Endothelial cell (in vitro differentiated cells): Measurements from ENCODE around the gene PHOSPHO2. TPM values are rescaled to one million over a fixed set of nuclear protein-coding genes. Genes with fewer than 3 reads are reported as not detected.

Experiments
- DNase-seq: peaks from one replicate; pipeline ENCODE4 v3.0.0; 2021; ENCODE audit warnings: low spot score
- H3K27ac Mint-ChIP-seq: one replicate; pipeline ENCODE4 v1.8.0; 2021; ENCODE audit warnings: mixed read lengths, inconsistent platforms; ENCODE audit not compliant: unreplicated experiment
- H3K27me3 Mint-ChIP-seq: one replicate; pipeline ENCODE4 v1.8.0; 2021; ENCODE audit warnings: mild to moderate bottlenecking, moderate library complexity, mixed read lengths, inconsistent platforms; ENCODE audit not compliant: unreplicated experiment
- H3K36me3 Mint-ChIP-seq: one replicate; pipeline ENCODE4 v1.8.0; 2021; ENCODE audit warnings: mild to moderate bottlenecking, low read depth, mixed read lengths, inconsistent platforms; ENCODE audit not compliant: unreplicated experiment
- H3K4me1 Mint-ChIP-seq: one replicate; pipeline ENCODE4 v1.8.0; 2021; ENCODE audit warnings: mild to moderate bottlenecking, mixed read lengths, inconsistent platforms; ENCODE audit not compliant: unreplicated experiment
- H3K4me3 Mint-ChIP-seq: one replicate; pipeline ENCODE4 v1.8.0; 2021; ENCODE audit warnings: mild to moderate bottlenecking, mixed read lengths, inconsistent platforms; ENCODE audit not compliant: unreplicated experiment
- H3K9me3 Mint-ChIP-seq: one replicate; pipeline ENCODE4 v1.8.0; 2021; ENCODE audit warnings: mixed read lengths, inconsistent platforms; ENCODE audit not compliant: unreplicated experiment
- CTCF ChIP-seq: fragments of 200-600 bp; sonication (generic); IDR thresholded peaks from one replicate; pipeline ENCODE4 v1.5.0; 2021; ENCODE audit warnings: antibody characterized with exemption; ENCODE audit not compliant: unreplicated experiment
- long read RNA-seq: library from polyadenylated mRNA; unstranded; transcript quantifications from one replicate; pipeline ENCODE4 v2.0.0, GENCODE V29; 2020; ENCODE audit not compliant: unreplicated experiment
- total RNA-seq: library from RNA; stranded (reverse); fragmentation: NEBNext Ultra II Directional; extraction: Animal tissue kit (Norgen Biotek cat#: 25700); gene quantifications from one replicate; pipeline ENCODE4 v1.2.1, GENCODE V29; 2021; ENCODE audit not compliant: unreplicated experiment

PHOSPHO2 gene
- total RNA-seq = 10.5 TPM
- long read RNA-seq, partial matches to known transcripts = 1 of 8 reads
- long read RNA-seq, other reads (novel, unspliced or antisense) = 3 of 8 reads

GRCh38 chr2:169694113-169694893 lies at the start of gene PHOSPHO2, which contains the start of gene CFAP210:
Gene PHOSPHO2 (plus strand): TSS chr2:169694469. CDS start chr2:169700972, 6,503 bp downstream.
Gene CFAP210 (minus strand): TSS chr2:169694405. CDS start chr2:169694327, 78 bp downstream.
- peak within 1 kb of the TSS; percentile 94 for H3K4me3 Mint-ChIP-seq
- H3K4me1 Mint-ChIP-seq = peaks cover 18% of the 10 kb centered on the region
- no peak for TF ChIP-seq CTCF
- H3K9me3 Mint-ChIP-seq = no peaks in the 10 kb centered on the region
- DNase-seq = peak; percentile 98
- peaks cover 5% of the 10 kb centered on the region for H3K36me3 Mint-ChIP-seq
- H3K27me3 Mint-ChIP-seq = peaks cover 10% of the 10 kb centered on the region
- H3K27ac Mint-ChIP-seq = peak within 1 kb of the TSS; percentile 97

GRCh38 chr2:169647496-169647895 lies 46.8 kb upstream of the PHOSPHO2 start:
- DNase-seq = no peak
- Mint-ChIP-seq H3K36me3 (no peaks in the 10 kb centered on the region), H3K4me3 (no peak overlapping the region), H3K9me3 (no peaks in the 10 kb centered on the region), H3K27me3 (no peaks in the 10 kb centered on the region), H3K4me1 (no peaks in the 10 kb centered on the region), H3K27ac (no peak overlapping the region)
- no peak for TF ChIP-seq CTCF

GRCh38 chr2:169649278-169649677 lies 45.0 kb upstream of the PHOSPHO2 start:
- no peaks in the 10 kb centered on the region for H3K4me1 Mint-ChIP-seq

GRCh38 chr2:169653636-169654035 lies 40.6 kb upstream of the PHOSPHO2 start:
- no peak overlapping the region for H3K4me3 Mint-ChIP-seq
- TF ChIP-seq CTCF = no peak
- H3K27ac Mint-ChIP-seq = no peak overlapping the region
- peaks cover 9% of the 10 kb centered on the region for H3K4me1 Mint-ChIP-seq
- no peaks in the 10 kb centered on the region for H3K9me3 Mint-ChIP-seq
- peaks cover 1% of the 10 kb centered on the region for H3K27me3 Mint-ChIP-seq
- H3K36me3 Mint-ChIP-seq = no peaks in the 10 kb centered on the region
- DNase-seq = no peak

More at GRCh38 chr2:169649278-169649677, 45.0 kb upstream of the PHOSPHO2 start:
- no peak for TF ChIP-seq CTCF
- no peaks in the 10 kb centered on the region for H3K27me3 Mint-ChIP-seq
- H3K9me3 Mint-ChIP-seq = no peaks in the 10 kb centered on the region
- H3K27ac Mint-ChIP-seq = no peak overlapping the region
- H3K4me3 Mint-ChIP-seq = no peak overlapping the region
- DNase-seq = no peak
- H3K36me3 Mint-ChIP-seq = no peaks in the 10 kb centered on the region

GRCh38 chr2:169656164-169656563 lies 38.1 kb upstream of the PHOSPHO2 start:
- Mint-ChIP-seq H3K9me3 (no peaks in the 10 kb centered on the region), H3K4me1 (peaks cover 19% of the 10 kb centered on the region), H3K4me3 (no peak overlapping the region), H3K27ac (no peak overlapping the region), H3K36me3 (no peaks in the 10 kb centered on the region), H3K27me3 (peaks cover 1% of the 10 kb centered on the region)
- DNase-seq = no peak
- TF ChIP-seq CTCF = no peak
